GM21526 (cell line): ENCODE data around the gene SLC35B1.
A peak's percentile ranks its signal among the peaks of the same experiment; 100 is the strongest.
"Not testable (repeated sequence)": the region's sequence is repeated elsewhere in the genome, so short reads cannot be mapped to it uniquely, and the experiment has no call there.

Experiments
- ATAC-seq: cut with Tn5 transposase; IDR thresholded peaks from one replicate; pipeline ENCODE4 v1.9.1; 2021; ENCODE audit warnings: moderate library complexity; ENCODE audit not compliant: unreplicated experiment, low FRiP score

The SLC35B1 gene

DNA sequence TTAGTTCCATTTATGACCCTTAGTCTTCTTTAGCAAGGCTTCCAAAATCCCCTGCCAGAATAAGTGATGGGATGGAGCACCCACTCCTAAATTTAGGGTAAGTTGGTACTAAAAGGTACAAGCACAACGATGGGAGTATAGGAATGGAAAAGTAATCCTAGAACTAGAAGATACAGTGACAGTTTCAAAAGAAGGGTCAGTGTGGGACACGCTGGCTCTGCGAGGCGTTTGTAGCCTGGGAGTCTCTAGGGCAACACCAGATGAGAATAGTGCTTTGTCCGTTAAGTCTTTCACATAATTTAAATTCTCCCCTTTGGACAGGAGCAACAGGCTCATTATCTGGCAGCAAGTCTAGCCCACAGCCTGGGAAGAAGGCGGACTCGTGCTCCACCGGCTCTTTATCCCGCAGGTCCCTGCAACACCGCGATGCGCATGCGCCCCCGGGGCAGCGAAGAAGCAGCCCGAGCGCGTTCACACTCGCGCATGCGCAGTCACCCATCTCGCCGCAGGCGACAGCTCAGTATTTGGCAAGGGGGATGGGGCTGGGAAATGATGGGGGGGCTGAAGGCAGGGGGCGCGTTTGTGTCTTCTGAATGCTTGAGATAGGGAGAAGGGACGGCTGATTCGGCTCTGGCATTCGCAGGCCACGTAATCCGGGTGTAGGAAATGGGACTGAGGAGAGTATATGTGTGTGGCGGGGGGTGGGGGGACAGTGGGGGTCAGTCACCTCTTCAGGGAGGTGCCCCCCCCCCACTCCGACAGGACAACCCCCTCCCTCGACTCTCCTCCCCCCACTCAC lies 30.4 kb downstream of the SLC35B1 start:
- peak; percentile 54 for ATAC-seq

DNA sequence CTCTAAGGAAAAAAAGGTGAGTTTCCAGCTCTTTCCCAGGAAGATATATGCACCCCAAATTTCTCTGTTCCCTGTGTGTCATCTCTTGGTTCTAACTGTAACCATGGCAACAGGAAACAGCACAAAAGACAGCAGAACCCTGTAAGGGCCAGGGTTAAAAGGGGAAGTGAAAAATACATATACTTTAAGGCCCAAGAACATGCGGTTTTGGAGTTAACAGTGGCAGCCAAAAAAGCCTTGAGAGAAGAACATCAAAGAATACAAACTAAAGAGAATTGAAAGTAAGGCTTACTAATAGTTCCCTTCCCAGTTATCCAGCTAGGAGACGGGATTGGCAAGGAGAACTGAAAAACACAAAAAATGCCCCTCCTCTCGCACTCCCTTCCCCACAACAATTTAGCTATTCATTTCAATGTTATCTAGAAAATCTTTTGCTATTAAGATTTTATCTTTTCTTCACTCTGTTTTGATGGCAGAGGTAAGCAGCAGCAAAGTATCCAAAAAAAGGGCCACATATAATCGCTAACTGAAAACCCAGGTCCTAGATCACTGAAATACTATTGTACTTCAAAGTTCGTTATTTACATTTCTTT lies 31.4 kb downstream of the SLC35B1 start:
- ATAC-seq, result peak; percentile 54

DNA sequence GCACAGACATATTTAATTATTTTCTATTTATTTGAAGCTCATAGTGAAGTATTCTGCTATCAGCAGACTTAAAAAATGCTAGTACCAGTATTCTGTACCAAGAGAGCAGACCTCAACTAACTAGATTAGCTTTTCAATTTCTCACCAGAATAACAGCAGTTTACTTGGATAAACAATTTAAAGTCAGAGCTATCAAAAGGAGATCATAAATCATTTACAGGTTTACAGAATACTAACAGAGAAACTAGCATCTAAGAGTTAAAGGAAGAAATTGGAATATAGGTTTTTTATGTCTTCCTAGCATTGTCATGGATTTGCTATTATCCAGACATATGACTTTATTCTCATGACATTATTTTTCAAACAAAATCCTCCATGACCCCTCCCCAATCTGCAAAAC lies 33.3 kb downstream of the SLC35B1 start:
- ATAC-seq, result no peak

DNA sequence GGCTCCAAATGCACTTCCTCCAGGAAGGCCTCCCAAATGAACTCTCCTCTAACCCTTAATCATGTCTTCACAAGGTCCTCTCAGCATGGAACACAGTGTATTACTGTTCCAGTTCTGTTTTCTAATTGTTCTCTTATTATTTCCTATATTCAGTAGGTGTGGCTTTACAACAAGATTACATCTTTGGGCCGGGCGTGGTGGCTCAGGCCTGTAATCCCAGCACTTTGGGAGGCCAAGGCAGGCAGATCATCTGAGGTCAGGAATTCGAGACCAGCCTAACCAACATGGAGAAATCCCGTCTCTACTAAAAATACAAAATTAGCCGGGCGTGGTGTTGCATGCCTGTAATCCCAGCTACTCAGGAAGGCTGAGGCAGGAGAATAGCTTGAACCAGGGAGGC lies 34.1 kb downstream of the SLC35B1 start:
- not testable (repeated sequence) for ATAC-seq

DNA sequence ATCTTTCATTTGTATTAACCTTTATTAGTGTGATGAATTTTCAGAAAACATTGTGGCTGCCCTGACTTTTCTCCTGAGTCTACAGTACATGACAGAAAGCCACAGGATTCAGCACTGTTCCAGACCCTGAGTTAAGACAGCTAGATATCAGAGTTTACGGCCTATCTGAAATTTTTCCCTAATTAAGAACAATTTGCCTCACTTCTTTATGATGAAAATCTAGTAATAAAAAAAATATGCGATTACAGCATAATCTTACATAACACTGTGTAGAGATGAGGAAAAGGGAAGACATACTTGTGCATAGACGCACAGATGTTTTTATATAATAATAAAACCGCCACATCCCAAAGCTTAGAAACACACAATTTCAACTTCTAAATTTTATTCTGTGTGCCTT lies 37.1 kb downstream of the SLC35B1 start:
- ATAC-seq, result no peak

DNA sequence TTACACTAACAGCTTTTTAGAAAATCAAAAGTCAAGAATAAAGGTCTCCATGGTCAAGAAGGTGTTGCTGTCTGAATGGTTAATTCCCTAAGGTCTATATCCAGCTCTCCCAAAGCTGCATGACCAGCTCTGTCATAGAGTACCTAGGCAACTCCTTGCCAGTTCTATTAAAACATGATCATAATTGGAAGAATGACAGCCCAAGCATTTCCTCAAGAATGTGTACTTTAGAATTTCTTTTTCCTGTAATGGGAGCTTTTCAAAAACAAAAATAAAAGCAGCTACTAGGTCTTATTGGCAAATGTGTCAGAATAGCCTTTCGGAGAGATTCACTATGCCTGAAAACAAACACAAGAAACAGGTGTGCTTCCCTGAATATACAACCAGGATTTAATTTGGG lies 37.8 kb downstream of the SLC35B1 start:
- ATAC-seq, result no peak

DNA sequence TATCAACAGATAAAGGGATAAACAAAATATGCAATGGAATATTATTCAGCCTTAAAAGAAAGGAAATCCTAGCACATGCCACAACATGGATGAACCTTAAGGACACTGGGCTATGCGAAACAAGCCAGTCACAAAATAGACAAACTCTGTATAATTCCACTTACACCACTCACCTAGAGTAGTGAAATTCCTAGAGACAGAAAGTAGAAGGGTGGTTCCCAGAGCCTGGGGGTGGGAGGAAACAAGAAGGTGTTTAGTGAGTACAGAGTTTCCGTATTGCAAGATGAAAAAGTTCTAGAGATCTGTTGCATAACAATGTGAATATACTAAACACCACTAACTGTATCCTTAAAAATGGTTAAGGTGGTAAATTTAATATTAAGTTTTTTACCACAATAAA lies 39.9 kb downstream of the SLC35B1 start:
- no peak for ATAC-seq

DNA sequence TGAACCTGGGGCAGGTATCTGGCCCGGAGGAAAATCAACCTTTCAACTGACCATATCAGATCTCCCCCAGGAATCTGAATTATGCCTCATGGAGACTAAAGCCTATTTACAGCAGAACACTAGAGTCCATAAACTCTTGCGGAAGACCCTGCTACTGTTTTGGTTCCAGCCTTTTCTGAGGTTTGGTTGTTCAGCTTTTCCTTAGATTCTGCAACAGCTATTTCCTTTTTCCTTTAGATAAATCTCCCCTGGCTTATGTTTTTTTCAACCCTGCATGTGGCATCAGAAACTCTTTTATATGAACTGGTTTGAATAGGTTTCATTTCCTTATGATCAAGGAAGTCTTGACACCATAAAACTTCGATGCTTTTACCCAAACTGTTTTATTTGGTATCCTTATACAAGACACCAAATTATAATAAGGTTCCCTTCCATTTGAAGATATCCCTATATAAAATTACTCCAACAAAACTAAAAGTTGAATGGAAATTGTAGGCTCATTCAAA lies 43.0 kb downstream of the SLC35B1 start:
- ATAC-seq, result no peak

DNA sequence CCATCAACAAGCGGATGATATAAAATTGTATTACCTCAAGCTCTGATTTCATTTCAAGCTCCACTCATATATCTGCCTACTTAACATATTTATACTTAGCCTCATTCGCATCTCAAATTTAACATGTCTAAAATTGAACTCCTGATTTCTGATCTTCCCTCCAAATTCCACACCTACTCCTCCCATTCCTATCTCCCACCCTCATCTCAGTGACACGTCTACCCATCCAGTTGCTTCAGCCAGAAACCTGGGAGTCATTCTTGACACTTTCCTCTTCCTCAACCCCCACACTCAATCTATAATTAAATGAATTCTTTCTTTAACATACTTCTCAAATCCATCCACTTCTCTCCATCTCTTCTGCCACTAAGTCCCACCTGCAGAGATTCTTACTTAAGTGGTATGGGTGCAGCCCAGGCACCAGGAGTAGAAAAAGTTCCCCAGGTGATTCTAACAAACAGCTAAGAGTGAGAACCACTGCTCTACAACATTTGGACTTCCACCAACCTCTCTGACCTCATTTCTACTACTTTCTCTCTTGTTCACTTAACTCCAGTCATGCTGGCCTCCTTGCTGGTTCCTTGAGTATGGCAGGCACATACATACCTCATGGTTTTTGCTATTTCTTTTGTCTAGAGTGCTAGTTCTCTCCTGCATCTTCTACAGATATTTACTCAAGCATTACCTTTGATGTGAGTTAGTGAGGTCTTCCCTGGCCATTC lies 47.9 kb downstream of the SLC35B1 start:
- ATAC-seq, result no peak

DNA sequence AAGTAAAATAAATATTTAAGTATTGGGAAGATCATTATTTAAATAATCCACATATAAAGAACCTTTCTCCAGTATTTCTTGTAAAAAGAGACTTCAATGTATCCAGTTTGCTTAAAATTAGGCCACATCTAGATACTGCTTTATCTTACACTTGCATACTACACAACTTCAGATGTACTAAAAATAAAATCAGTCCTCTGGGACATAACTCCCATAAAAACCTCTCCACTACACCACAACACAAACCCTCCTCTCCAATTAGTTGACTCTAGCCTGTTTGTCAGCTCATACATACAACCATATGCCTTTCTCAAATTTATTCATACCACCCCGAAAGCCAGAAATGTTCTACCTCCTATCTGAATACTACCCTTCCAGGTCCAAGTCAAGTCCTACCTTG lies 51.5 kb downstream of the SLC35B1 start:
- ATAC-seq, result no peak
